Kidney tubule cell (primary cell): ENCODE measurements around the gene RBM7.
A peak's percentile ranks its signal among the peaks of the same experiment; 100 is the strongest.

Experiments
- DNase-seq: peaks from one replicate; pipeline ENCODE4 v3.0.0-alpha.2; 2018; ENCODE audit warnings: low spot score

The RBM7 gene

DNA sequence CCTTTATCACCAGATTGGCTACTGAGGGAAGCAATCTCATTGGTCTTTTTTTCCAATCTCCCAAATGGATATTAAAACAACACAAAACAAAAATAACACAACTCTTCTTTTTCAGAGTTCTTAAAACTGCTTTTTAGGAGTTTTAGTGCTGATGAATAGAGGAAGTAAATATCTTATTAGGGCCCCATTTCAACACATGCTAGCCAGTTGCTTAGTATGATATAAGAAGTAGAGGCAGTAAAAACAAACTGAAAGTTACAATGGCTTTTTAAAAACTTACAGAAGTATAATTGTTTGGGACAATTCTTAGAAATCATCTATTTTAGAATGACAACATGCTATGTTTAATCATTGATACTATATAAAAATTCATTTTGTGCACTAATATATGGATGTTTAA is 3.5 kb upstream of the RBM7 start:
- no peak for DNase-seq

DNA sequence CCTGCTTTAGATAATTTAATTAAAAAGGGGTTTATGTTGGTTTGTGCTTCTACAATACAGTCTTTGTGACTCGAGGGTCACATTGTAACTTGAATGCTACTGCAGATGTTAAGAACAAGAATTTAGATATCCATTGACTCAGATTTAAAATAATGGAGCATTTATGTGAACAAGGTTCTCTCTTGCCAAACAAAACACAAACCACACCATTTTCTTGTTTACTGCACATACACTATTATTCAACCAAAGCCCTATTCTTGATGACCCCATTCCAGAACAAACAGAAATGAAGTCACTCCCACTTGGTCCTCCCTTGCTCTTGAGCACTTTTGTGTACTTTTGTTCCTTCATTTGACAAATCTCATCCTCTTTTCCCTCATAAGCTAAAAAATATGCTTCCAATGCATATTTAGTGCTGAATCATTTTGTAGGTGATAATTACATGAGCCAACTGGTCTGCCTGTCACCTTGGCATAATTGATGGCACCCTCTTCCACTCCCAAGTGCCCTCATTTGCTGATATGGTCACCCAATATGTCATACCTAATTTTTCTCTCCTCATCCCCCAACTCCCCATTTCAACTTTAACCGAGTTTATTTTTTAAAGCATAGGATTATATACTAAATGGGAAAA is 3.0 kb upstream of the RBM7 start:
- DNase-seq: no peak

DNA sequence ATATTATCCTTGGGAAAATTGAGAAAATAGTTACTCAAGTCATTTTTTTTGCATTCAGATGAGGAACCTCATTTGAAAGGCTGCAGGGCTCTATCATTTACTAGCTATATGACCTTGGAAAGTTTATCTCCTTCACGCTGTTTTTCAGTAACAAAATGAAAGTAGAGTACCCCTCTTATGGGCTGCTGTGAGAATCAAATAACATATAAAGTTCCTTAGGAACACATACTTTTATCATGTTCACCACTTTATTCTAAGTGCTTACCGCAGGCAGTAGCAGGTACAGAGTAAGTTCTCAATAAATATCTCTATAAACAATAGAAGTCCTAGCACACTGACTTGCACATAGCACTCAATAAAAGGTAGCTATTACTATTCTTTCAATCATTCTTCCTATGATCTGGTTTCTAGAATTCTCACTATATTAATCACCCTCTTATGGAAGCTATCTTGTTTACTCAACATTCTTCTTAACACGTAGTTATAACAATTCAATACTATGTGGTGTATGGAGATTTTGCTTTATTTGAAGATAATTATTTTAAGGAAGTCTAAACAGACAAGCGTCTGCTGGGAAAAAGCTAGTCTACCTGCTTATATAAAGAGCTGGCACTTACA is 2.1 kb upstream of the RBM7 start:
- DNase-seq: peak; percentile 21

DNA sequence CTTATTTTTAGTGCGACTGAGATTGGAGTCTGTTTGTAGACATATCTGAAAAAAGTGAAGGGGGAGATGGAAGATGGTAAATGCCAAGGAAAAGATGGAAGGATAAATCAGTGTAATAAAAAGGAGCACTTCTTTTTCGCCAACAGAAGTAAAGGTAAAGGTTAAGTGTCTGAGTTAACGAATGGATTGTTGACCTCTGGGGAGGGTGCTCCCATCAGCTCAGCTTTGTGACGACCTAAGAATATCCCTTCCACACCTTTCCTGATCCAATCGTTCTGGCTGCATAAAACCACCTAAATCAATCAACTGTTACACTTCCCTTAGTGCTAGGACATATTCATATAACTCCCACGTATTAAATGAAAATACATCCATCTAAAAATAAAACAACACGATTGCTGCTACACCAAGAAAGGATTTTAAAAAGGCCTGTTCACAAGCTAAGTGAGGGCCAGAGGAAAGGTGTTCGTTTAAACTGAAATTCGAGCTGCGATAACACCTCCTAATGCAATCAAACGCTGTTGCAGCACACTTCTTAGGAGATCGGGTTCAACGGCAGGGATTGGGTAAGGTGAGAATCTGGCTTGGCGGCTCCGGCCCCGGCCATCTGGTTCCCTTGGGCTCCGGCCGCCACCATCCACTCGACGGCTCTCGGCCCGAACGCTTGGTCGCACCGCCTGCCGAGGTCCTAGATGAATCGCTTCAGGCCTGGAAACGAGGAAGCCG is 813 bp upstream of the RBM7 start:
- DNase-seq: peak; percentile 46

DNA sequence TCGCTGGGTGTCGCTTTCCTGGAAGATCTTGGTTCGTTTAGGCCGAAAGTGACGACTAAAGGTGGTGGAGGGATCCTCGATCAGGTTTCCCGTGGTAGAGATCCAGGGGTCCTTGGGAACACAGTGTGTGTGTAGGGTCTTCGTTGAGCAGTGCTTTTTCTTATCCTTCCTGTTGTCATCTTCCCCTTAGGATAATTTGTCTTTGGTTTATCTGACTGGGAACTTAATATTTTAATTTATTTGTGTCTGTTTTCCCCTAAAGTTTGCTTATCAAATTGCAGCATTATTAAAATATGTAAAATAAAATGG is 403 bp downstream of the RBM7 start:
- DNase-seq: no peak

DNA sequence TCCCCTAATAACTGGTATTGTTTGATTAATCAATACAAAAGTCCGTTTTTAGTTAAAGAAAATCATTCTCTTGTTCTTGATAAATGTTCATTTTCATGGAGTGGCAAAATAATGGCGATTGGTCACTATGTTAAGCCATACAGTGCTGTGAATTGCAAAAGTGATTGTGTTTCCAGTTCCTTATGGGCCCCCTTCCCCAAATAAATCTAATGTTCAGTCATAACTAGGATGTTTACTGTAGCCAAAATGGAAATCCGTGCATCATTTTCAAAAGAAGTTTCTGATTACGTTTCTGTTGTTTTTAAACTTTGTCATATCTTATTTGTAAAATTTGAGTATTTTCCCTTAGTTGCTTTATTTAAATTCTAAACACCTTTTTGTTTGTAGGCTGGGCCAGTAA is 845 bp downstream of the RBM7 start:
- DNase-seq: peak; percentile 2

DNA sequence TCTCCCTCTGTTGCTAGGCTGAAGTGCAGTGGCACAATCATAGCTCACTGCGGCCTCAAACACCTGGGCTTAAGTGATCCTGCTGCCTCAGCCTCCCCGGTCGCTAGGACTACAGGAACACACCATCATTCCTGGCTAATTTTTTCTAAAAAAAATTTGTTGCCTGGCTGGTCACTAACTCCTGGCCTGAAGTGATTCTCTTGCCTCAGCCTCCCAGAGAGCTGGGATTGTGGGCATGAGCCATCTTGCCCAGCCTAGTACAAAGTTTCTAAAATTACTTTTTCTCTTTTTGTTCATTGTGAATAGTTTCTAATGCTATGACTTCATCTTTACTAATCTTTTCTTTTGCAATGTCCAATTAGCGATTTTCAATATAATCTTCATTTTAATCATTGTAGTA is 12.5 kb downstream of the RBM7 start:
- no peak for DNase-seq

DNA sequence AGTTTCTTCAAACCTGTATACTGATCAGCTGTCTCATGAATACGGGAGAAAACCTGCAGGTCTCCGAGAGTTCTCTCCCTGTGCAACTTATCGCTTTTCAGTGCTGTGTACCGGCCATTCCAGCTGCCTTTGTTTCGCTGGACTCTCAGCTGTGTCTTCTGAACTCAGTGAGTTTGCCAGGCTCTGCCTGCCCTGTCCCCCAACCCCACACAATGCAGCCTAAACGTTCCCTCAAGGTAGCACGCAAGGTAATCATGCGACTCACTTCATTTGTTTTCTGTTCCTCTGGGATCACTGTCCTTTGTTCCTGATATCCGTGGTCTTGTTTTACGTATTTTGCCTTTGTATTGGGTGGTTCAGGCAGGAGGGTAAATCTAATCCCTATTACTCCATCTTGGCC is 13.5 kb downstream of the RBM7 start:
- DNase-seq: no peak

DNA sequence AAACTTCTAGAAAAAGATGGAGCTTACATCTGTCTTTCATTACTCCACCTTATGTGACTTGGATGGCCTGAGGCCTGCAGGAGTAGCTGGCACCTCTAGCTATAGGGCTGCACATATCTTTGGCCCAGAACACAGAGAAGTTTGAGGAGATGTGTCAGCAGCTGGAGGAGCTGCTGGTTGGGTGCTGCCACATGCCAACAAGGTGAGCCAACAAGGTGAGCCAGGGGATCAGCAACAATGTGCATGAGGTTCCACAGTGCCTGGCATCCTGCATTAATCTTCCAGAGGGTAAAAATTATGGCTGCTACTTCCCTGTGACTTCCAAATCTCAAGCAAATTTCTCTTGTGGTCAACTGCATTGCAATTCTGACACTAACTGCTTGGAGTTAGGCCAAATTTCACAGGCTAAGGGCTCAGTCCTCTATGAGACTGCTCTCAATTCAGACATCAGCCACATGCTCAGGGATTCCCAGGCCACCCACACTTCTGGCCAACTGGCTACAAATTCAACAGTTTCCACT is 16.0 kb downstream of the RBM7 start:
- peak; percentile 93 for DNase-seq

DNA sequence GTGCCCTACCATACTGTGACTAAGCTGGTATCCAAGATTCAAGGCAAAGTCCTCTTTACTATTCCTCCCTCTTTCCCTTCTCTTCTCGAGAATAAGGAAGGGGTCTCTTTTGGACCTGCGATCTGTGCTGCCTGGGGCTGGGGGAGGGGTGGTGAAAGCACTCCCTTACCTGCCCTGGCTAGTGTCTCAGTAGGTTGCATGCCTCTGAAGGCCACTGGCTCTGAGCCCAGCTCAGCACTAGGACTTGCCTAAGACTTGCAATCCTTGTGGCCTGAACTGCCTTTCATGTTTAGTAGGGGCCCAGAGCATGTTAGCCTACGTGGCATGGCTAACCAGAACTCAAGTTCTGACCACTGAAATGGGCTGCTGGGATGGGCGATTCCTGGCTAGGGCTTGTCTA is 25.8 kb downstream of the RBM7 start:
- DNase-seq: no peak

DNA sequence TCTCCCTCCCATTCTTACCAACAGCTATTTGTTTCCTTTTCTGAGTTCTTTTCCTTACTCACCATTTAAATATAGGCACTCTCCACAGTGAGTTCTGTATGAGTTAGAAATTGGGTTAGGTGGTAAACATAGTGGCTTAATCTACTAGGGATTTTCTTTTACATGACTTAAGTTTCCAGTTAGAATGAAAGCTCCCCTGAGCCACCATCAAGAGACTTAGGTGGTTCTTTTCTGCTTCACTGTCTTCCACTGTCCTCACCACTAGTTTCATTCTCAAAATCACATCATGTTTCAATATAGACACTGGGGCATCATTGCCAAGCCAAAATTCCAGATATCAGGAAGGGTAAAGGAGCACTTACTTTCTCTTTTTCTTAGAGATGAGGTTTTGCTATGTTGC is 29.8 kb downstream of the RBM7 start:
- DNase-seq: no peak

DNA sequence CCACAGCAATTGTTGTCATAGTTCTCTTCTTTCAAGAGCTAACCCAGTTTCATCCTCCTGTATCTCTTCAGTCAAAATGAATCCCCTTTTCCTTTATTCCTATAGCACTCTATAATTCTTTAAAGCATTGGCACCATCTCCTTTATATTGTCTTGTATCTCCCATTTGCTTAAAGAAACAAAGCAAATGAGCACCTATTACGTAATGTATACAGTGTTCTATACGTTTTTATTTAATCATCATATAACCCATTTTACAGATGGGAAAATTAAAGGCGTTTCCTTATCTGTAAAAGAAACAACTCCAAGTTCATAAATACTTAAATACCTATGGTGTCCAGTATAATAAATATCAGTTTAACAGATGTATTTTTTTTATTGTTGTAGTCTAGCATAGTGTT is 32.4 kb downstream of the RBM7 start:
- no peak for DNase-seq

DNA sequence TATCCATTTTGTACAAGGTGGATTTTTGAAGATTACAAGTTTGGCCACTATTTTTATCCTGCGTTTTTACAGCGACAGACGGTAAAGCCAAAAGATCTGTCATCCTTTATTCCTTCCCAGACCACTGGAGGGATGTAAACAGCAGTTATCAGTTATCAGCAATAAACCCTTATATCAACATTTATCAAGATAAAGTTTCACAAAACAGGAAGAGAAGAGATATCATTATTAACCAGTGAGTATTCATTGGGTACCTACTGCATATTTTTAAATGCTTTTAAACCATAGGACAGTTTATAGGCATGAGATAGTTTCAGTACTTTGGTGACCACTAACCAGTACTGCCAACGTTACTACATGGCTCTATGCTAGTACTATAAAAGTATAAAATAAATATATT is 32.9 kb downstream of the RBM7 start:
- no peak for DNase-seq

DNA sequence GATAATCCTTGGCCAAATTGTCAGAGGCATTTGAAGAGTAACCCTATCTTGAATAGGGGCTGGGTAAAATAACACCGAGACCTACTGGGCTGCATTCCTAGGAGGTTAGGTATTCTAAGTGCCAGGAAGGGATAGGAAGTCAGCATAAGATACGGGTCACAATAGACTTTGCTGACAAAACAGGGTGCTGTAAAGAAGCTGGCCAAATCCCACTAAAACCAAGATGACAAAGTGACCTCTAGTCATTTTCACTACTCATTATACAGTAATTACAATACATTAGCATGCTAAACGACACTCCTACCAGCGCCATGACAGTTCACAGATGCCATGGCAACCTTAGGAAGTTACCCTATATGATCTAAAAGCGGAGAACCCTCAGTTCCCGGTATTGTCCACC is 37.8 kb downstream of the RBM7 start:
- DNase-seq: peak; percentile 58

DNA sequence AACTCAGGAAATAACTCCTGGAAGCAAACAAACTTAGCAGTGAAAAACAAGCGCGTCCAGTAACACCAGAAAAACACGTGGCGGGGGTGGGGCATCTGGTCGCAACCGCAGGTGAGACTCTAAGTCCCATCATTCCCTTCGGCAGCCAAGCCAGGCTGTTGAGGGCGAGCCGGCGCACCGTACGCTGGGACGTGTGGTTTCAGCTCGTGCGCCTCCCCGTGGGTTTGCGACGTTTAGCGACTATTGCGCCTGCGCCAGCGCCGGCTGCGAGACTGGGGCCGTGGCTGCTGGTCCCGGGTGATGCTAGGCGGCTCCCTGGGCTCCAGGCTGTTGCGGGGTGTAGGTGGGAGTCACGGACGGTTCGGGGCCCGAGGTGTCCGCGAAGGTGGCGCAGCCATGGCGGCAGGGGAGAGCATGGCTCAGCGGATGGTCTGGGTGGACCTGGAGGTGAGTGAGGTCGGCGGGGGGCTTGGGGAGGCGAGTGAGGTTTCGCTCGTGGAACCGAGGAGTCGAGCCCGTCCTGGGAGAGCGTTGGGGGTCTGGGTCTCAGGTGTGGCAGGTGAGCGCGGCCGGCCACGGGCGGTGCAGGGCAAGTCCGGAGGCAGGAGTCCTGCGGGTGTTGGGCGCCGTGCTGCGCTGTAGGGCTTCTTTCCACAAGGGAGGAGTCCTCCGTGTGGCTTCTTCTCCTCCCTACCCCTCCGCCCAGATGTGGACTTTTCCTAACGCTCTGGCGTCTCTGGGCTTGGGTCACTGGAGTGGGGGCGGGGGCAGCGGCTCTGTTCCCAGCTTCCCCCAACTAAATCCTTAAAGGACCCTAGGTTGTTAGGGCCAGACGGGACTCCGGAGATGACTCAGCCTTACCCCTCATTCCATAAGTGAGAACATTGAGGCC is 39.0 kb downstream of the RBM7 start, which contains the start of gene REXO2:
Gene REXO2, plus strand, starts transcription at position 239 of the 892 bp plus-strand sequence. Its CDS starts 62 bp downstream, at position 301.
- peak; percentile 95 for DNase-seq

DNA sequence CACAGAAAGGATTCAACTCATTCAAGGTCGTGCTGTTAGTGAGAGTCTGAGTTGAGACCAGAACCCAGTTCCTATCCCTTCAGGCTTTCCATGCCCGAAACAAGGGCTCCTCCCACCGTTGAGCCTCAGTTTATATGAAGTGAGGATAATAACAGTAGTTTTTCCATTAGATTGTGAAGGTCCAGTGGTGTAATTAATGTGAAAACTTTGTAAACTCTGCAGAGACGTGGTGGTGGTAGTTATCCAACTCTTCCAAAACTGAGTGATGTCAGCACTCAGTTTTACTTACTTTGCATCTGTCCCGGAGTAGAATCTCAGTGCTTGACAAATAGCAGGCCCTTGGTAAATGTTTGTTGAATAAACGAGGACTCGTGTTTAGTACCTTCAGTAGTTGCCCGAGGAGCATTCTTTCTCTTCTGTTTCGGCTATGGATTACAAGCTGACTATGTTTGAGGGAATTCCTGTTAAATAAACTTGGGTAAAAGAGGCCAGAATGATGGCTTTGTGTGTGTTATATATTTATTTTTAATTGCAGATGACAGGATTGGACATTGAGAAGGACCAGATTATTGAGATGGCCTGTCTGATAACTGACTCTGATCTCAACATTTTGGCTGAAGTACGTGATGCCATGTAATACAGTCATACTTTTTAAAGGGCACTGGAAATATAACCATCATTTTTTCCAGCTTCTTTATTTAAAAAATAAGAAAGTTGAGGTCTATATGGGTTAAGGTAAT is 39.8 kb downstream of the RBM7 start:
- peak; percentile 5 for DNase-seq

DNA sequence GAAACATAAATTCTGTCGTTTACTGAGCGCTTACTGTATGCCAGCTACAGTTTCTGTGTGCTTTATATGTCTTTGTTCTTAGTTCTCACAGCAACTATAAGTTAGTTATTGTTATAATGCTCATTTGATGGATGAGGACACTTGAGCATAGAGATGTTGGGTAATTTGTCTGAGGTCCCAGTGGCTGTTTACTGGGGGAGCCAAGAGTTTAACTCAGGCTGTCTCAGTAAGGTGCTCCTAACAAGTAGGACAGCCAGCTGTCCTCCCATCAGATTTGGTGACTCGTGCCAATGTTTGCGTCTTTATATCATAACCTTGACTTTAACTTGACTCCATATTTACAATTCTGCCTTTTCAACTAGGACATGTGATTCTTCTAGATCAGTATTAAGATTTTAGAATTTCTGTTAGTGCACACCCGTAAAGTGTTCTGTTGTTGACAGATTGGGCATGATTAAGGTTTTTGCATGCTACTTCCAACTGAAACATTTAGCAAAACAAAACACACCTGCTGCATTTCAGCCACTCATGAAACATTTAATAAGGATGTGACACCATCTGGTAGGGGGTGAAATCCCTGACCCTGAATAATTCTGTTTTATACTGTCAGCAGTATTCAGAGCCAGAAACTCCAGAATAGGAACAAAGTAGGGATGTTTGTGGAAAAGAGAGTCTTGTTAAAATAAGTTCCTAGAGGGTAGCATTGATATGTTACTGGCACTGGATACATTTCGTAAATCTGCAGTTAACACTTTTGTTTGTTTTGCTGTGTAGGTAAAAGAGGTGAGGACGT is 40.7 kb downstream of the RBM7 start:
- no peak for DNase-seq

DNA sequence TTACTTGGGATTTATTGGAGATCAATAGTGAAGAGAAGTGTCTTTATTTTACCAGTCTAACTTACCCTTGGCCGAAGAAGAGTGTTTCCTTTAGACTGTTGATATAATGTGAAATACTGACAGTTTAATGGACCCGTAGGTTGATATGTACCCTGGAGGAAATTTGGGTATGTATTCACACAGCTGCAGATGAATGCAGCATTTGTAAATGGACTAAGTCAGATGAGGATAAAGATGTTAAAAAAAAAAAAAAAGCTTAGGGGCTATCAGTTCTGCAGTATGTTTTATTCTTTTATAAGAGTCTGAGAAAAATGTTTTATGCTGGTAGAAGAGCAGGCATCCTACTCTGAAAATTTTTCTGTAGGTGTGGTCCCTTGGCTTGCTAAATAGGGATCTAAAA is 41.5 kb downstream of the RBM7 start:
- no peak for DNase-seq

DNA sequence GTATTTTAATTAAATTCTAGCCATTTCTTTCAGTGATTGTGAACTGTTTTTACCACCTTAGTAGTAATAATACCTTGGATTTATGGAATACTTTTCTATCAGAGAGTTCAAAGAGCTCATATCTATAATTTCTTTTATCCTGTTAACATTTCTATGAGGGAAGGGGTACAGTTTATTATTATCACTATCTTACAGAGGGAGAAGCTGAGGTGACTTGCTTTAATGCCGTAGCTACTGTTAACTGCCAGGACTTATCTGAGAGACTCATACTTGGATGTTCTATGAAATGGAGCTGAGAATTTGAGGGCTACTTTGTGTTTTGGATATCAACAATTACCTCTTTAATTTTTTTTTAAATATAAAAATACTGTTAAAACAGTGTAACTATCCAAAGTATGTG is 42.1 kb downstream of the RBM7 start:
- DNase-seq: no peak

DNA sequence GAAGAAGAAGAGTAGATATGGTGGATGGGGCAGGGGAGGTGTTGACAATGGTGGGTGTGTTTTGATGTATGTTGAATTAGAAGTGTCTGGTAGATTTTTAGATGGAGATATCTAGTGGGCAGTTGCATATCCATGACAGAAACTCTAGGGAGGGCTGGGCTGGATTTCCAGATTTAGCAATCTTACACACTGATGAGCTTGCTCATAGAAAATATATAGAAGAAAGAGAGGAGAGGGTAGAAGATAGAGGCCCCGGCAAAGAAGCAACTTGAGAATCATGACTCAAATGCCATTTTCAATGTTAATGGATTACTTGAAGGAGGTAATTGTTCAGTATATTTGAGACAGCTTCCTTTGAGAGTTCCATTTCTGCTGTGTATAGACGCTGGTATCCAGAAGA is 47.0 kb downstream of the RBM7 start:
- DNase-seq: no peak

DNA sequence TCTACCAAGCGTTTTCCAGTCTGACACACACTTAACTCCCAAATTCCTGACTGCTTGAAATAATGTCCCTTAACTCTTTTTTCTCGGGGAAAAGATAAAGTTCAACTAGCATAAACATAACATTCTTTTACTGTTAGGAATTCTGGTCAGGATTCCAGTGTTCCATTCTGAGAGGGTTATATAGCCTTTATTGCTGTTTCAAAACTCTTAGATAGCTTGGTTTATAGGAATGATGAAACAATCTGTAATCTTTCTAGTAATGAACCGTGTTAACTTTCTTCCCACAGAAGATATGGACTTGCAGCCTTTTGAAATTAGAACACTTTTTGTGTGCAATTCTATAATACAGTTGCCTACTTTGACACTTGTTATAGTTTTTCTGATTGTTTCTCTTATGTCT is 47.4 kb downstream of the RBM7 start:
- no peak for DNase-seq
